ENCODE results near the gene SIGLEC1.

- no peak for TF ChIP-seq CTCF (IDR thresholded peaks at IDR 0.05; ENCODE audit: extremely low read depth in 1 of 2, insufficient read depth in 1 of 2, low read depth in 1 of 2, low read length in 2 of 2)
- TF ChIP-seq EZH2 (IDR thresholded peaks at IDR 0.05; ENCODE audit: borderline replicate concordance, low read depth, low read length, severe bottlenecking): no peak
- TF ChIP-seq POLR2A (IDR thresholded peaks at IDR 0.05; ENCODE audit: low read depth, low read length): no peak
- TF ChIP-seq POLR2AphosphoS5 (IDR thresholded peaks at IDR 0.05; ENCODE audit: insufficient read depth, low read depth, low read length): no peak
- TF ChIP-seq MAX (IDR thresholded peaks at IDR 0.05; ENCODE audit: insufficient read depth, insufficient read length): no peak
- no peak for TF ChIP-seq JUN (IDR thresholded peaks at IDR 0.05; ENCODE audit: borderline replicate concordance, insufficient read depth, insufficient read length, low read depth)
- TF ChIP-seq FOS (IDR thresholded peaks at IDR 0.05; ENCODE audit: borderline replicate concordance, insufficient read depth, low read length): no peak
Observed at GRCh38 chr20:3704087-3704486, 8.3 kb downstream of the SIGLEC1 start.
